GDM1 (cell line): Measurements from ENCODE around the gene LAP3.
A peak's percentile ranks its signal among the peaks of the same experiment; 100 is the strongest.
"Not testable (repeated sequence)": the region's sequence is repeated elsewhere in the genome, so short reads cannot be mapped to it uniquely, and the experiment has no call there.

Experiments
- DNase-seq: peaks from one replicate; lab custom pipeline; 2025; lab: John Stamatoyannopoulos, UW

The LAP3 gene

GRCh38 chr4:17576932-17577664, at the start of gene LAP3:
Gene LAP3 (plus strand): TSS chr4:17577198. CDS start chr4:17577466, 268 bp downstream.
- DNase-seq: peak; percentile 96

- no peak for DNase-seq
These were observed 48.3 kb upstream of the LAP3 start for GRCh38 chr4:17528551-17529165.

GRCh38 chr4:17531538-17532285, 45.3 kb upstream of the LAP3 start:
- no peak for DNase-seq

GRCh38 chr4:17534705-17535104, 42.3 kb upstream of the LAP3 start:
- DNase-seq: no peak

- DNase-seq: no peak
These were observed 41.8 kb upstream of the LAP3 start for GRCh38 chr4:17535242-17535641.

GRCh38 chr4:17535906-17536305, 41.1 kb upstream of the LAP3 start:
- DNase-seq: no peak

GRCh38 chr4:17537060-17537459, 39.9 kb upstream of the LAP3 start:
- not testable (repeated sequence) for DNase-seq

- no peak for DNase-seq
These were observed 32.8 kb upstream of the LAP3 start for GRCh38 chr4:17544205-17544604.

- no peak for DNase-seq
These were observed 32.2 kb upstream of the LAP3 start for GRCh38 chr4:17544831-17545234.

GRCh38 chr4:17545374-17546140, 31.4 kb upstream of the LAP3 start:
- no peak for DNase-seq

- no peak for DNase-seq
These were observed 30.8 kb upstream of the LAP3 start for GRCh38 chr4:17546222-17546621.

GRCh38 chr4:17546678-17547077, 30.3 kb upstream of the LAP3 start:
- no peak for DNase-seq

GRCh38 chr4:17550549-17550948, 26.4 kb upstream of the LAP3 start:
- no peak for DNase-seq

- DNase-seq: no peak
These were observed 24.6 kb upstream of the LAP3 start for GRCh38 chr4:17552427-17552826.

GRCh38 chr4:17554568-17554967, 22.4 kb upstream of the LAP3 start:
- DNase-seq: no peak

GRCh38 chr4:17556498-17556897, 20.5 kb upstream of the LAP3 start:
- DNase-seq: no peak

- no peak for DNase-seq
These were observed 19.1 kb upstream of the LAP3 start for GRCh38 chr4:17557880-17558279.

GRCh38 chr4:17558941-17559708, 17.9 kb upstream of the LAP3 start:
- DNase-seq: no peak

- DNase-seq: no peak
These were observed 17.3 kb upstream of the LAP3 start for GRCh38 chr4:17559709-17560048.

- no peak for DNase-seq
These were observed 16.8 kb upstream of the LAP3 start for GRCh38 chr4:17560065-17560673.

GRCh38 chr4:17561195-17561909, 15.6 kb upstream of the LAP3 start:
- DNase-seq: no peak
